NCI-H187 treated with DMSO at 0.1 percent for 48 hours (cell line): ENCODE measurements around the gene LRRC27.

Experiments used
- DNase-seq: peaks from one replicate; lab custom pipeline; 2025; lab: John Stamatoyannopoulos, UW

Gene LRRC27

DNA sequence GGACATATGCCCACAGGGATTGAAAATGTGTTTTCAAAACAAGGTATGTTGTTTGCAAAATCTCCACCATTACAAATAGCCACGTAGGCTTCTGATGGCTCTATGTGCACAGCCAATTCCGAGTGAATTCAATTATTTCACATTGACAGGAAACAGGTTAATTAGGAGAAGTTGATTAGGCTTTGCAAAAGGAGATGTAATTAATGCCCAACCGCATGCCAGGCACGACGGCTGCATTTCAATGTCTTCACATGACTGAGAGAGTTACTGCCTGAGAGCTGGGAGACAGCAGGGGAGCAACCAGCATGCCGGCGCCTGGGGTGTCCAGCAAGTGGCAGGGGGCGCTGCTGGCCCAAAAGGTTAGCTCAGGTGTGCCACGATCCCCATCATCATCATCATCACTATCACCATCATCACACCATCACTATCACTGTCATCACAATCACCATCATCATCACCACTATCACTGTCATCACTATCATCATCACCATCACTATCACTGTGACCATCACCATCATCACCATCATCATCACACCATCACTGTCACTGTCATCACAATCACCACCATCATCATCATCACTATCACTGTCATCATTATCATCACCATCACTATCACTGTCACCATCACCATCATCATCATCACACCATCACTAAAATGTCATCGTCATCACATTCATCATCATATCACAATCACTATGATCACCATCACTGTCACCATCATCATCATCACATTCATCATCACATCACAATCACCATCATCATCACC is 95.2 kb downstream of the LRRC27 start:
- no peak for DNase-seq

DNA sequence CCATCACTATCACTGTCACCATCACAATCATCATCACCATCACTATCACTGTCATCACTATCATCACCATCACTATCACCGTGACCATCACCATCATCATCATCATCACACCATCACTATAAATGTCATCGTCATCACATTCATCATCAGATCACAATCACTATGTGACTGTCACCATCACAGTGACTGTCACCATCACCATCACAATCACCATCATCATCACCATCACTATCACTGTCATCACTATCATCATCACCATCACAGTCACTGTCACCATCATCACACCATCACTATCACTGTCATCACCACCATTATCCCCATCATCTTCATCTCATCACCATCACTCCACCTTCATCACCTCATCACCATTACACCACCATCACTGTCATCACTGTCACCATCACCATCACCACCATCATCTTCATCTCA is 96.0 kb downstream of the LRRC27 start:
- no peak for DNase-seq

DNA sequence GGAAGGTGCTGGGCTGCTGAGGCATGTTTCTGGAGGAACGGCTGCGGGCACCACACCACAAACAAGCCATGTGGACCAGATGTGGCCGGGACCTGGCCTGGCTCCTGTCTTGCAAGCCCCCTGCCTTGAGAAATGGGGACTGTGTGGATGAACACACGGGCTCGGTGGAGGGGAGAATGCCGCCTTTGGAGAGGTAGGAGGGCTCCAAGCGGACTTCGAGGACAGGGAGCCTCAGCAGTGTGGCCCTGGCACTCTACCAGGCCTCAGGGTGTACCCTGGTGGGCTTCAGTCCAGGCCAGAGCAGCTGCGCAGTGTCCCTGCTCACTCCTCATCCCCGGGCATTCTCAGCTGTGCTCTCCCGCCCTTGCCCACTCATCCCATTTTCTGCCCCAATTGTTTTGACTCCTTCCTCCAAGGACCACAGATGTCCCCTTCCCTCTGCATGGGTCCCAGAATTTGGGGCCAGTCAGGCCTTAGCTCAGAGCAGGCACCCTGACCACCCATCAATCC is 96.5 kb downstream of the LRRC27 start:
- no peak for DNase-seq
